COLO829 (cell line): ENCODE results near the gene ACYP2.
"Not testable (repeated sequence)": the region's sequence is repeated elsewhere in the genome, so short reads cannot be mapped to it uniquely, and the experiment has no call there.

ENCODE experiments used
- DNase-seq: peaks from one replicate; pipeline ENCODE4 v3.0.0; 2012; ENCODE audit warnings: low spot score

The ACYP2 gene

GRCh38 chr2:54115284-54116137 lies at the start of gene ACYP2:
TSS of gene ACYP2 (plus strand) at chr2:54115615.
- peak; percentile 96 for DNase-seq

- DNase-seq, result no peak
Measured at GRCh38 chr2:54065891-54066290, 49.5 kb upstream of the ACYP2 start.

- no peak for DNase-seq
Measured at GRCh38 chr2:54067851-54068375, 47.5 kb upstream of the ACYP2 start.

GRCh38 chr2:54072483-54072882 lies 42.9 kb upstream of the ACYP2 start:
- not testable (repeated sequence) for DNase-seq

GRCh38 chr2:54073796-54074195 lies 41.6 kb upstream of the ACYP2 start:
- DNase-seq, result no peak

GRCh38 chr2:54074606-54075341 lies 40.6 kb upstream of the ACYP2 start:
- DNase-seq, result no peak

GRCh38 chr2:54076586-54076985 lies 38.8 kb upstream of the ACYP2 start:
- DNase-seq, result no peak

GRCh38 chr2:54077088-54077900 lies 38.1 kb upstream of the ACYP2 start:
- no peak for DNase-seq

- DNase-seq, result no peak
Measured at GRCh38 chr2:54079331-54079730, 36.1 kb upstream of the ACYP2 start.

GRCh38 chr2:54081574-54081973 lies 33.8 kb upstream of the ACYP2 start:
- no peak for DNase-seq

GRCh38 chr2:54083021-54083420 lies 32.4 kb upstream of the ACYP2 start:
- no peak for DNase-seq

- no peak for DNase-seq
Measured at GRCh38 chr2:54083445-54083844, 32.0 kb upstream of the ACYP2 start.

- DNase-seq, result no peak
Measured at GRCh38 chr2:54084600-54084999, 30.8 kb upstream of the ACYP2 start.

GRCh38 chr2:54085069-54085468 lies 30.3 kb upstream of the ACYP2 start:
- DNase-seq, result no peak

- no peak for DNase-seq
Measured at GRCh38 chr2:54086157-54086556, 29.3 kb upstream of the ACYP2 start.

GRCh38 chr2:54088191-54088634 lies 27.2 kb upstream of the ACYP2 start:
- no peak for DNase-seq

GRCh38 chr2:54088719-54089118 lies 26.7 kb upstream of the ACYP2 start:
- no peak for DNase-seq

- no peak for DNase-seq
Measured at GRCh38 chr2:54090521-54091117, 24.8 kb upstream of the ACYP2 start.

- no peak for DNase-seq
Measured at GRCh38 chr2:54092940-54093339, 22.5 kb upstream of the ACYP2 start.

GRCh38 chr2:54095406-54095805 lies 20.0 kb upstream of the ACYP2 start:
- not testable (repeated sequence) for DNase-seq

GRCh38 chr2:54096141-54096540 lies 19.3 kb upstream of the ACYP2 start:
- DNase-seq, result not testable (repeated sequence)

- no peak for DNase-seq
Measured at GRCh38 chr2:54097124-54097523, 18.3 kb upstream of the ACYP2 start.
